Measurements from ENCODE around the gene BABAM2. TPM values are rescaled to one million over a fixed set of nuclear protein-coding genes. Genes with fewer than 3 reads are reported as not detected.

BABAM2 gene
- 10 to 100 TPM; 66.8 to 68.4 TPM for total RNA-seq

DNA sequence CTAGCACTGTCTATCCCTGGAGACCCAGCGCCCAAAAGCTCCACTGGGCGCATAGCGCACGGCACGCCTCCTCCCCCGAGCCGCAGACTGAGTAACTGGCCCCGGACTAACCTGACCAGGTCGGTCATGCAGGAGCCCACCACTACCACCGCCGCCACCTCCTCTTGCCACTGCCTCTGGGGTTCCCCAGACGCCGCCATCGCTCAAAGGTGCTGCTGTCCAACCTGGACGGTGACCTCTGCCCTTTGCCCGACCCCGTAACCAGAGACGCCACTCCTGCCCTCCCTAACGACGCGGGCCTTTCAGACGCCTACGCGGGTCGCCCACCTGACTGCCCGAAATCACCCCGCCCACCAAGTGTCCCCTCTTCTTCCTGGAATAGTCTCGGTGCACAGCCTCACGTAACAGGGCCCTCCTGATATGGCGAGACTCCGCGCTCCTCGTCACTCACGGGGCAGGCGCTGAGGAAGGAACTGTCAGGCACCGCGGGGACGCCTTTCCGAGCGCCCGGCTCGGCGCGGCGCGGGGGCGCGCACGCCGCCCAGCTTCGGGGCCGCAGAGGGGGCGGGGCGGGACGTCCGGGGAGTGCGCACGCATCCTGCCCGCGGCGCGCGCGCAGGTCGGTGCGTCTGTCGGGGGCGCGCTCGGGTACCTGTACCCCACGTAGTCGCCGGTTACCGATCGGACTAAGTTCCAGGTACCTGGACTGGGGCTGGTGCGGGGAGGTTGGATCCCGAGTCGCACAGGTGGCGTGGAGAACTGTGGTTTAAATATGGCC, at the start of gene BABAM2, which contains the start of gene RBKS:
BABAM2 (plus strand) TSS at position 584 of the 778 bp plus-strand sequence. CDS start 3,828 bp downstream, outside the sequence.
RBKS (minus strand) TSS at position 242 of the 778 bp plus-strand sequence; CDS start at position 200, 42 bp downstream.
- Mint-ChIP-seq H3K36me3 (ENCODE audit: low read depth) (peaks cover 31% of the 10 kb centered on the region), H3K27me3 (peaks cover 4% of the 10 kb centered on the region), H3K9me3 (no peaks in the 10 kb centered on the region), H3K27ac (peak within 1 kb of the TSS; percentile 100), H3K4me3 (peak within 1 kb of the TSS; percentile 90), H3K4me1 (ENCODE audit: low read depth) (peaks cover 57% of the 10 kb centered on the region)
- intact Hi-C loops (cut with micrococcal nuclease), result loop anchor here (2.0 to 5.0 kb wide), 2 partner anchors 62 to 98 kb away; no protein-coding TSS in a partner anchor
- ATAC-seq, result peak; percentile 90
- ChIA-PET POLR2A (interaction anchor here (0.8 to 2.0 kb wide), 6 partner anchors 11 to 136 kb away, joined by 3 to 6 read pairs (median 3); no protein-coding TSS in a partner anchor), CTCF (interaction anchor here (1.1 to 1.3 kb wide), 2 partner anchors 186 to 562 kb away, joined by 3 read pairs; no protein-coding TSS in a partner anchor)
- TF ChIP-seq, protein P1, sequence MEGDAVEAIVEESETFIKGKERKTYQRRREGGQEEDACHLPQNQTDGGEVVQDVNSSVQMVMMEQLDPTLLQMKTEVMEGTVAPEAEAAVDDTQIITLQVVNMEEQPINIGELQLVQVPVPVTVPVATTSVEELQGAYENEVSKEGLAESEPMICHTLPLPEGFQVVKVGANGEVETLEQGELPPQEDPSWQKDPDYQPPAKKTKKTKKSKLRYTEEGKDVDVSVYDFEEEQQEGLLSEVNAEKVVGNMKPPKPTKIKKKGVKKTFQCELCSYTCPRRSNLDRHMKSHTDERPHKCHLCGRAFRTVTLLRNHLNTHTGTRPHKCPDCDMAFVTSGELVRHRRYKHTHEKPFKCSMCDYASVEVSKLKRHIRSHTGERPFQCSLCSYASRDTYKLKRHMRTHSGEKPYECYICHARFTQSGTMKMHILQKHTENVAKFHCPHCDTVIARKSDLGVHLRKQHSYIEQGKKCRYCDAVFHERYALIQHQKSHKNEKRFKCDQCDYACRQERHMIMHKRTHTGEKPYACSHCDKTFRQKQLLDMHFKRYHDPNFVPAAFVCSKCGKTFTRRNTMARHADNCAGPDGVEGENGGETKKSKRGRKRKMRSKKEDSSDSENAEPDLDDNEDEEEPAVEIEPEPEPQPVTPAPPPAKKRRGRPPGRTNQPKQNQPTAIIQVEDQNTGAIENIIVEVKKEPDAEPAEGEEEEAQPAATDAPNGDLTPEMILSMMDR (IDR thresholded peaks at IDR 0.05), result no peak
- DNase-seq, result peak; percentile 96

DNA sequence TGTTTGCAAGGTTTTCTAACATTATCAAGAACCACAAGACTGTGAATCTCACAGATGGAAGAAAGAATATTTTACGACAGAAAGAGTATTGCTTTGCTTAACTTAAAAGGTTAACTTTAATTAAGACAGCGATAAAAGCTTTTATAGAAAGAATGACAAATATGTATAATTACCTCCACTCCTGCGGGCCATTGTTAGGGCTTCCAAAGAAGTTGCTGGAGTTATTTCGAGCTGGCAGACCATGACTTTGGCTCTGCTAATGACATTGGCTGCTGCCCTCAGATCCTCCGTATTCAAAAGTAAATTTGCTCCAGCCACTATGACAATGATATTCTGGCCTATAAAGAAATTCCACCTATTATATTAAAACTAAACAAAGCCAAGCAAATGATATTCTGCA, 47.6 kb upstream of the BABAM2 start:
- POLR2A ChIA-PET, result no interaction called here
- Mint-ChIP-seq H3K27ac (no peak overlapping the region), H3K4me1 (ENCODE audit: low read depth) (no peaks in the 10 kb centered on the region), H3K4me3 (no peak overlapping the region), H3K36me3 (ENCODE audit: low read depth) (peaks cover 2% of the 10 kb centered on the region), H3K27me3 (no peaks in the 10 kb centered on the region), H3K9me3 (no peaks in the 10 kb centered on the region)
- DNase-seq (no peak), ATAC-seq (no peak)
- TF ChIP-seq, protein P1 (IDR thresholded peaks at IDR 0.05), result no peak
- intact Hi-C loops (cut with micrococcal nuclease), result no loop called here
- CTCF ChIA-PET, result no interaction called here

DNA sequence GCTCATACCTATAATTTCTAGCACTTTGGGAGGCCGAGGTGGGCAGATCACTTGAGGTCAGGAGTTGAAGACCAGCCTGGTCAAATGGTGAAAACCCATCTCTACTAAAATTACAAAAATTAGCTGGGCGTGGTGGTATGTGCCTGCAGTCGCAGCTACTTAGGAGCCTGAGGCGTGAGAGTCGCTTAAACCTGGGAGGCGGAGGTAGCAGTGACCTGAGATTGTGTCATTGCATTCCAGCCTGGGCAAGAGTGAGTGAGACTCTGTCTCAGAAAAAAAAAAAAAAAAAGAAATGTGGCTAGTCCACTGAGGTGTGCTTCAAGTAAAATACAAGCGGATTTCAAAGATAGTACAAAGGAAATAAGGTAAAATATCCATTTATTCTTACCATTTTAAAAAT, 46.5 kb upstream of the BABAM2 start:
- Mint-ChIP-seq H3K4me1 (ENCODE audit: low read depth) (no peaks in the 10 kb centered on the region), H3K4me3 (no peak overlapping the region), H3K36me3 (ENCODE audit: low read depth) (peaks cover 2% of the 10 kb centered on the region), H3K9me3 (no peaks in the 10 kb centered on the region), H3K27me3 (no peaks in the 10 kb centered on the region), H3K27ac (no peak overlapping the region)
- POLR2A ChIA-PET, result no interaction called here
- TF ChIP-seq, protein P1 (IDR thresholded peaks at IDR 0.05), result no peak
- CTCF ChIA-PET, result no interaction called here
- ATAC-seq, result no peak
- intact Hi-C loops (cut with micrococcal nuclease), result no loop called here
- DNase-seq, result no peak

DNA sequence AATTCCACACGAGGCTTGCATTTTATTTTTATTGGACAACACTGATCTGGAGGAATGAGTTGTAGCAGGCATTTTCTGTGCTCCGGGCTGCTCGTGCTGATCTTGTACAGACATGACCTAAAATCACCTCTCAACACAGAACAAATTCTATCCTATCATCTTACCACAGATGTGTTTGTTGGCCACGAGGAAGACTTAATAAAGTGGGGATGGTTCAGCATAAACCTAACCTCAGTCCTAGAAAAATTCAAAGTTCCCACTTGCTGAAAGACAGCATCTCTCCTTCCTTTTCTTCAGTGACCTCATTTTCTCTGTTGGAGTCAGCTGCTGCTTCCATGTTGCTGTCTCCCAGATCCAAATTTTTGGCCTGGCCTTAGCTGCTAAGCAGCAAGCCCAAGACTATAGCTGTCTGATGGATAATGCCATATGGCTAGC, 45.7 kb upstream of the BABAM2 start:
- Mint-ChIP-seq H3K27me3 (no peaks in the 10 kb centered on the region), H3K4me1 (ENCODE audit: low read depth) (no peaks in the 10 kb centered on the region), H3K9me3 (no peaks in the 10 kb centered on the region), H3K4me3 (no peak overlapping the region), H3K36me3 (ENCODE audit: low read depth) (peaks cover 2% of the 10 kb centered on the region), H3K27ac (no peak overlapping the region)
- ATAC-seq (no peak), DNase-seq (no peak)
- TF ChIP-seq, protein P1 (IDR thresholded peaks at IDR 0.05), result no peak
- POLR2A ChIA-PET, result no interaction called here
- CTCF ChIA-PET, result no interaction called here
- intact Hi-C loops (cut with micrococcal nuclease), result no loop called here

DNA sequence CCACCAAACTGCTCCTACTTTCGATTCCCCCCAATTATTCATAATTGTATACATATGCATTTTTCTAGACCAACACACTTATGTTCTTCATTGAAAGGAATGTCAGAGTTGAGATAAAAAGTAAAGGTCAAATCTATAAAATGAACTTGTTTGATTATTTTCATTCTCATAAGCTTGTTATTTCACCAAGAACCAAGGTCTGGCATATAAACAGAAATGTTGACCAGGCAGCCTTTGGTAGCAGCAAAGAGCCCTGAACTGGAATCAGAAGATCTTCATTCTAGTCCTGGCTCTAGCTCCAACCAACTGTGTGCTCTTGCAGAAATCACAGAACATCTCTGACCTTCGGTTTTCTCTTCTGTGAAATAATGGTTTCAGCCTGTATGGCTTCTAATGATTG, 43.2 kb upstream of the BABAM2 start:
- no peak for DNase-seq
- no peaks in the 10 kb centered on the region for H3K27me3 Mint-ChIP-seq
- no peak overlapping the region for H3K27ac Mint-ChIP-seq
- no peaks in the 10 kb centered on the region for H3K9me3 Mint-ChIP-seq
- intact Hi-C loops (cut with micrococcal nuclease), result no loop called here
- TF ChIP-seq, protein P1 (IDR thresholded peaks at IDR 0.05), result no peak
- H3K4me3 Mint-ChIP-seq, result no peak overlapping the region
- ChIA-PET POLR2A (no interaction called here), CTCF (interaction anchor here (0.8 kb wide), 1 partner anchor 124 kb away, joined by 3 read pairs; no protein-coding TSS in a partner anchor)
- ATAC-seq, result no peak
- H3K36me3 Mint-ChIP-seq (ENCODE audit: low read depth), result peaks cover 2% of the 10 kb centered on the region
- no peaks in the 10 kb centered on the region for H3K4me1 Mint-ChIP-seq (ENCODE audit: low read depth)
